Measurements from ENCODE around the gene HLTF. TPM values are rescaled to one million over a fixed set of nuclear protein-coding genes. Genes with fewer than 3 reads are reported as not detected.

HLTF gene
- total and polyA plus RNA-seq, 3 donors from 2014 or later: 57.3 to 200 (median 170) TPM

GRCh38 chr3:149119466-149119865, 33.1 kb upstream of the HLTF start:
- Histone ChIP-seq H3K9me3 (no peaks in the 10 kb centered on the region), H3K27me3 (no peaks in the 10 kb centered on the region), H3K36me3 (ENCODE audit: low read depth, missing control alignments) (no peaks in the 10 kb centered on the region), H3K4me3 (no peak overlapping the region), H3K4me1 (no peaks in the 10 kb centered on the region), H3K27ac (no peak overlapping the region)
- TF ChIP-seq POLR2A (IDR thresholded peaks at IDR 0.05): no peak
- no peak for TF ChIP-seq CTCF (IDR thresholded peaks at IDR 0.05)
- intact Hi-C loops (cut with DNase I; ENCODE audit: low total_unique reads): no loop called here
- DNase-seq: no peak
- WGBS, 2 donors: 89 to 100% methylated on average over 1 of the region's 1 CpG

GRCh38 chr3:149118724-149119123, 32.4 kb upstream of the HLTF start:
- intact Hi-C loops (cut with DNase I; ENCODE audit: low total_unique reads): no loop called here
- WGBS, 2 donors: 82 to 94% methylated on average over 6 to 9 of the region's 9 CpGs
- no peak overlapping the region for H3K4me3 ChIP-seq
- H3K27ac ChIP-seq: no peak overlapping the region
- no peaks in the 10 kb centered on the region for H3K27me3 ChIP-seq
- no peaks in the 10 kb centered on the region for H3K4me1 ChIP-seq
- no peaks in the 10 kb centered on the region for H3K36me3 ChIP-seq (ENCODE audit: low read depth, missing control alignments)
- no peaks in the 10 kb centered on the region for H3K9me3 ChIP-seq
- TF ChIP-seq CTCF (IDR thresholded peaks at IDR 0.05): no peak
- no peak for TF ChIP-seq POLR2A (IDR thresholded peaks at IDR 0.05)
- no peak for DNase-seq

GRCh38 chr3:149115114-149115513, 28.8 kb upstream of the HLTF start:
- Histone ChIP-seq H3K4me1 (no peaks in the 10 kb centered on the region), H3K9me3 (no peaks in the 10 kb centered on the region), H3K36me3 (ENCODE audit: low read depth, missing control alignments) (no peaks in the 10 kb centered on the region), H3K27ac (no peak overlapping the region), H3K27me3 (no peaks in the 10 kb centered on the region), H3K4me3 (no peak overlapping the region)
- no peak for TF ChIP-seq POLR2A (IDR thresholded peaks at IDR 0.05)
- no peak for TF ChIP-seq CTCF (IDR thresholded peaks at IDR 0.05)
- no peak for DNase-seq
- intact Hi-C loops (cut with DNase I; ENCODE audit: low total_unique reads): no loop called here
- 66 to 72% methylated on average over 5 of the region's 5 CpGs for WGBS, 2 donors

- Histone ChIP-seq H3K4me3 (no peak overlapping the region), H3K27me3 (no peaks in the 10 kb centered on the region), H3K4me1 (no peaks in the 10 kb centered on the region), H3K27ac (no peak overlapping the region), H3K36me3 (ENCODE audit: low read depth, missing control alignments) (no peaks in the 10 kb centered on the region), H3K9me3 (no peaks in the 10 kb centered on the region)
- WGBS, 2 donors: 40 to 59% methylated on average over 1 of the region's 1 CpG
- DNase-seq: no peak
- no peak for TF ChIP-seq POLR2A (IDR thresholded peaks at IDR 0.05)
- no peak for TF ChIP-seq CTCF (IDR thresholded peaks at IDR 0.05)
- intact Hi-C loops (cut with DNase I; ENCODE audit: low total_unique reads): no loop called here
Measured at GRCh38 chr3:149114458-149114857, 28.1 kb upstream of the HLTF start.

- TF ChIP-seq CTCF (IDR thresholded peaks at IDR 0.05) (no peak), POLR2A (IDR thresholded peaks at IDR 0.05) (no peak)
- no peaks in the 10 kb centered on the region for H3K9me3 ChIP-seq
- whole genome bisulfite sequencing, 2 donors: 72 to 82% methylated on average over 3 of the region's 3 CpGs
- H3K27ac ChIP-seq: no peak overlapping the region
- H3K4me1 ChIP-seq: no peaks in the 10 kb centered on the region
- intact Hi-C loops (cut with DNase I; ENCODE audit: low total_unique reads): no loop called here
- H3K27me3 ChIP-seq: no peaks in the 10 kb centered on the region
- H3K36me3 ChIP-seq (ENCODE audit: low read depth, missing control alignments): no peaks in the 10 kb centered on the region
- no peak for DNase-seq
- H3K4me3 ChIP-seq: no peak overlapping the region
Measured at GRCh38 chr3:149104484-149104883, 18.2 kb upstream of the HLTF start.
